Activated effector memory CD4-positive, alpha-beta T cell treated with Interleukin-2 at 50 U/mL for 16 hours (primary cell): Measurements from ENCODE around the gene ZBTB21.

ENCODE experiments used
- DNase-seq: peaks from one replicate; pipeline ENCODE4 v3.0.0-alpha.2; 2020

ZBTB21 gene

GRCh38 chr21:41987310-41987709 lies 22.9 kb downstream of the ZBTB21 start:
- DNase-seq: no peak

DNA sequence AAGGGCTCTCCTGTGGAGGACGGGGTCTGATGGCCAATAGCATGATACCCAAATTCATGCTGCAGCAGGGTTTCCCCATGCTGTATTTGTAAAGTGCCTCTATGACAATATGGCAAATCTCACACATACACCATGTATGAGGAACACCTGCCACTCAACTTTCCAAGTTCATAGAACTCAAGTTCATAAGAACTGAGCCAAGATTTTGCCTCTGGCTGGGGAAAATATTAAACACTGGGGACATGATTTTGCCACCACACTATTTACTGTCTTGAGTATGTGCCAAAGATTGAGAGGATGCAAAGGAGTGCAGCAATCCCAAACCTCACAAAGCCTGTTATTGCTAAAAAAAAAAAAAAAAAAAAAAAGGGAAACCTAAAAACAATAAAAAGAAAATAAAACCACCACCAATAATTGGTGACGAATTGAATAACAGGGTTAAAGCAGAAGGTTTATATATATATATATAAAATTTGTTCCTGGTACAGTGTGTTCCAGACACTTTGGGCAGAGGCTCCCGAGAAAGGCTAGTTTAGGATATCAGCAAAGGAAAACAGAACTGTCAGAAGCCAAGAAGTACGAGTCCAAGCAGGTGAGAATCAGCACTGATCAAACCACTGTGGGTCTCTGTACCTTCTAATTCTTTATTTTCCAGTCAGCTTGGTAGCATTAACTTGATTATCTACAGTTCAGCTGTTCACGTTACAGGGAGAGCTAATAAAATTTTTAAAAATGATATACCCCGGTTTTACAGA lies 24.3 kb downstream of the ZBTB21 start:
- DNase-seq: no peak

GRCh38 chr21:41983229-41983628 lies 26.9 kb downstream of the ZBTB21 start:
- no peak for DNase-seq

GRCh38 chr21:41980561-41980960 lies 29.6 kb downstream of the ZBTB21 start:
- DNase-seq: no peak

DNA sequence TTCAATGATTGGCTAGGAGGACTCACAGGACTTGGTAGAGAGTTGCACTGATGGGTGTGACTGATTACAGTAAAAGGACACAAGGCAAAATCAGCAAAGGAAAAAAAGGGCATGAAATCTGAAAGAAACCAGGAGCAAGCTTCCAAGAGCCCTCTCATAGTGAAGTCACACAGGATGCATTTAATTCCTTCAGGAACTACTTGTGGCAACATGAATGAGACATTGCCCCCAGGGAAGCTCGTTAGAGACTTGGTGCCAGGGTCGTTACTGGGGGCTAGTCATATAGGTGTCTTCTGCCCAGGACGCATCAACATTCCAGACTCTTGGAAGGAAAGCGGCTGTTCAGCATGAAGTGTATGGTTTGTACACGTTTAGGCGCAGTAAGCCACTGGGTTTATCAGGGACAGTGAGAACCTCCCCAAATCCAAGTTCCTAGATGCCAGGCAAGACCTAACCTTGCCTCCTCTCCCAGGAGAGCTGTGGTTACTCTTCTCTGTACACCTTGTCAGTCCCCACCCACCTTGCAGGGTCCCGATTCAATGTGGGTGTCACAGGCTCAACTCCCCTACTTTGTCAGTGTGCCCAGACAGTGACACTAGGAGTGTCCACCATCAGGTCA lies 30.3 kb downstream of the ZBTB21 start:
- no peak for DNase-seq

- DNase-seq: no peak
Observed at GRCh38 chr21:41979335-41979734, 30.8 kb downstream of the ZBTB21 start.

DNA sequence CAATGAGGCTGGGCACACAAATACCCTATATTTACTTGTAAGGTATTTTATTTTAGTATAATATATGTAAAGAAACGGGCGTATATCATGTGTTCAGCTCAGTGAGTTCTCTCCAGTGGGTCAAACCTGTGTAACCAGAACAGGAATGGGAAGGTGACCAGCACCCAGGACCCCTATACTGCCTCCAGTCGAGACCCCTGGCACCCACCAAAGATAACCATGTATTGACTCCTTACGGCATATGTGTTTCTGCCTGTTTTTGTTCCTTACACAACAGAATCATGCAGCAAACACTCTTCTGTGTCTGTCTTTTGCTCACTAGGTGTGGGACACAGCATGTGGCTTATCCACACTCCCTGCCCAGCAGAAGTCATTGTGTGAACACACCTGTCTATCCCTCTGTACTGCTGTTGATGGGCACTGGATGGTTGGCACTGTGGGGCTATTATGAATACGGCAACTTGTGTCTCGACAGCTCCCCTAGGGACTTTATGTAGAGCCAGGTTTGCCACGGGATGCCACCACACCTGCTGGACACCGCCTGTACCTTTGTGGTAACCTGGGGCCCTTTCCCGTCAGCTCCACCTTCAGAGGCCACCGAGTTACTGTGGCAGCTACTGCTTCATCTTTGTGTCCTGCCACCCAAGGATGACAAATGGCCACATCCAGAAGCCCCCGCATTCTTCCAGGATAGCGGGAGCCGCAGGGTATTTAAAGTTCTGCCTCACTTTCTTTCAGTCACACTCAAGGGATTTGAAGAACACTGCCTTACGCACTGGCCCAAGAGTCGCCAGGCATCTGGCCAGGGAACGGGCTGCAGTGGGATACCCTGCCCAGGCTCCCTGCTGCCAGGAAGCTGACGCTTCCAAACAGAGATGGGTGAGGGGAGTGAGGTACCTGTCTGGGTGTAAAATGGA lies 32.9 kb downstream of the ZBTB21 start:
- DNase-seq: no peak

DNA sequence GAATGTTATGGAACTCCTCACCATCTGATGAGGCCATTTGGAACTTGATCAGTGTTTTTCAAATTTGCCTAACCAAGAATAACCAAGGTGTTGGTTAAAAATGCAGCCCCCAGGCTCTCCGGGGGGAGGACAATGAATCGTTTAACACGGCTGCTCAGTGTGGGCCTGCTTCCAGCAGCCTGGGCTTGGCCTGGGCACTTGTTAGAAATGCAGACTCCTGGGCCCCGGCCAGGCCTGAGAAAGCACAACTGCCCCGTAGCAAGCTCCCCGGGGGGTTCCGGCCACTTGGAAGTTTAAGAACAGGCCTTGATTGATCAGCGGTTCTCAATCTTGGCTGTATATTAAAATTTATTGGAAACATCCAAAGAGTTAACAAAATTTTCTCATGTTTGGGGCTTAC lies 33.5 kb downstream of the ZBTB21 start:
- no peak for DNase-seq

- no peak for DNase-seq
Observed at GRCh38 chr21:41975391-41976272, 34.5 kb downstream of the ZBTB21 start.

GRCh38 chr21:41974752-41975053 lies 35.5 kb downstream of the ZBTB21 start:
- no peak for DNase-seq

- no peak for DNase-seq
Observed at GRCh38 chr21:41973861-41974751, 36.1 kb downstream of the ZBTB21 start.

GRCh38 chr21:41973427-41973831 lies 36.7 kb downstream of the ZBTB21 start:
- DNase-seq: no peak

DNA sequence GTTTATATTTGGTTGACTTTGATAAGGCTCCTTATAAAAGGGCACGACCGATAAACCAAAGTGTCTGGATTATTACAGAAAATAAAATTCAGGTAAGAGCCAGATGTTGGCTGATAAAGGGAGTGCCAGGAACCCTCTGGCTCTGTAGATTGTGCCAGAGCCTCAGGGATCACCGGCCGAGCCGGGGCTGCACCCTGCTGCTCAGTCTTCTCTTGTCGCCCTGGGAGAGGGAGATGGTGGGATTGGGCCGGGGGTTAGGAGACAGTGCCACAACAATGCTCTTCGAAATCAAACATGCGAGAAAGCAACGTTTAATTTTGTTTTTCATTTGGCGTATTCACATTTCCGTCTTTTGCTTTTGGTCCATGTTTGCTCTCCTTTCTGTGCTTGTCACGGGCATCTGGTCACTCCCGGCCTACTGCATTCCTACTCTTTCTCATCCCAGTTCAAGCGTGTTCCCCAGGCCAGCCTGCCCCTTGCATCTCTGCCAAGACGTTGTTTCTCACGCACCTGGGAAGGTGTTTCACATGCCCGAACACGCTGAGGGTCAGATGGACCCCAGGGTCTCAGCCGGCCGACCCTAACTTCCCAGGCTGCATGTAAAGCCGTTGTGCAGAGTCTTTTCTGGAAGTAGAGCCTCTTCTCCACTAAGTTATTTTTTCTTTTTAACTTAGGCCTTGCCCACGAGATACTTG lies 37.5 kb downstream of the ZBTB21 start:
- no peak for DNase-seq

DNA sequence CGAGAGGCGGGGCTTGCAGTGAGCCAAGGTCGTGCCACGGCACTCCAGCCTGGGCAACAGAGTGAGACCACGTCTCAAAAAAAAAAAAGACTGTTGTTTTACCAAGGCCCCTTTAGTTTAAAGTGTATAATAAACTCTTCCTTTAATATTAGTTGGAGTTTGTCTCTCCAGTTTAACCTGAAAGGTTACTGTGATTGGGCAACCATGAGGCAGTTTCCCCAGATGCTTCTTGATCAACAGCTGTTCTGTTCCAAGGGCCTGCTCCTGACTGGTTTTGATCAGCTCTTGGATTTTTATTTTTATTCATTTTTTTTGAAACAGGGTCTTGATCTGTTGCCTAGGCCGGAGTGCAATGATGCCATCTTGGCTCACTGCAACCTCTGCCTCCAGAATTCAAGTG lies 38.3 kb downstream of the ZBTB21 start:
- DNase-seq: no peak

GRCh38 chr21:41970751-41971653 lies 39.2 kb downstream of the ZBTB21 start:
- no peak for DNase-seq

- no peak for DNase-seq
Observed at GRCh38 chr21:41970106-41970391, 40.1 kb downstream of the ZBTB21 start.

GRCh38 chr21:41967708-41968107 lies 42.5 kb downstream of the ZBTB21 start:
- no peak for DNase-seq

GRCh38 chr21:41966872-41967621 lies 43.1 kb downstream of the ZBTB21 start:
- DNase-seq: no peak

DNA sequence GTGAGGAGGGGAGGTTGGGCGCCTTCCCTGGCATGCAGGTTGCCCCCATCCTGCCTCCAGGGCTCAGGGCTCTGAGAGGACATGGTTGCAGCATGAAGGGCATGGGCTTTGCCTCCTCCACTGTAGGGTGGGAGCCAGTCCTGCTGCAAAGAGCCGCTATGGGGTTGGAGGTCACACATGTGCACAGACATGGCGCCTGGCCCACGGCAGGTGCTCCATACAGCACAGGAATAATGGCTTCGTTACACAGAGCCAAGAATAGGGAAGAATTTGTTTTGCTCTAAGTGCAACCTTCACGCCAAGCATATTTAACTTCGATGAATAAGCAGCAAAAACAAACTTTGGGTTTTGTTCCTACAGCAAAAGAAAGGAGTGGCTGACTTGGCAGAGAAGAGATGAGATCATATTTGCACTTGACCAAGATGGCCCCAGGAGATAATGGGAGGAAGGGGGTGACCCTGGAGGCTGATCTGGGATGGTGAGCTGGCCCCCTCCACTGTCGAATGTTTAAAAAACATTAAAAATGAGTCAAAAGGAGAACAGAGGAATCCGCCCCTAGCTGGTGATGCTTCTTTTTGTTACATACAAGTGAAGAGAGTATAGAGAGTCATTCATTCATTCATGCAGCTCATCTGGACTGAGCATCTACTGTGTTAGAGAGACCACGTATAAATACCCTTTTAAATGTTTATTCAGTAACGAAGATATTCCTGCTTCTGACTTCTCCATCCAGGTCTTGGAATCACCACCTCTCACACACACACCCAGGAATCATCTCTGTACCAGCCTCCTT lies 43.9 kb downstream of the ZBTB21 start:
- no peak for DNase-seq
